LNCAP (cell line): ENCODE results near the gene WDR20.

Source experiments
- TF ChIP-seq, protein P1 (sequence below): fragments of 450-650 bp; IDR thresholded peaks from 2 replicates; pipeline ENCODE4 v1.5.1; 2017; ENCODE audit warnings: mild to moderate bottlenecking

WDR20 gene

DNA sequence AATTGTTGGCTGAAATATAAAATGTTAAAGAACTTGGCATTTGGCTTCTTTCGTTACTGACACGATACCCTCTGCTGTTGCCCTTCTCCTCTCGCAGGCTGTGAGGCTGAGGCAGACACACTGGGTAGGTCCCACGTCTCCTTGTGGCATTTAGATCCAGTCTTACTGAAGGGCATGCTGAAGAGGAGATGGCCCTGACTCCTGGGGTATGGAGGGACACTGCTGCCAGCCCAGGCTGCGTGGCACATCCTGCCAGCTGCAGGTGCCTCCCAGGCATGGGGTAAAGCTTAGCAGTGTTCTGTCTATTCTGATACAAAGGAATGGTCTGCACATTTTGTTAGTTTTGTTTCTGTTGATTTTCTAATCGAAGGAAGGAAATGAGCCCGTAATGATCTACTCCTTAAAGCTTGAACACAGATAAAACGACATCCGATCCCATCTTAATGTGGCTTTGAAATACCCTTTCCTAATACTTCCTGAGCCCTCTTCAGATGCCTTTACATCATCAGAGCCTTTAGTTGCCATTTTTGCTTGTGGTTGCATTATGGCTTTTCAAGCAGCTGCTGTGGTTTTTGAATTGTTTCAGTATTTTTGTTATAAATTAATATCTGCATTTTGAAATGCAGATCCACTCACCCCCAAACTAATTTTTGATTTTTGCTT is 61.1 kb downstream of the WDR20 start:
- TF ChIP-seq, protein P1, sequence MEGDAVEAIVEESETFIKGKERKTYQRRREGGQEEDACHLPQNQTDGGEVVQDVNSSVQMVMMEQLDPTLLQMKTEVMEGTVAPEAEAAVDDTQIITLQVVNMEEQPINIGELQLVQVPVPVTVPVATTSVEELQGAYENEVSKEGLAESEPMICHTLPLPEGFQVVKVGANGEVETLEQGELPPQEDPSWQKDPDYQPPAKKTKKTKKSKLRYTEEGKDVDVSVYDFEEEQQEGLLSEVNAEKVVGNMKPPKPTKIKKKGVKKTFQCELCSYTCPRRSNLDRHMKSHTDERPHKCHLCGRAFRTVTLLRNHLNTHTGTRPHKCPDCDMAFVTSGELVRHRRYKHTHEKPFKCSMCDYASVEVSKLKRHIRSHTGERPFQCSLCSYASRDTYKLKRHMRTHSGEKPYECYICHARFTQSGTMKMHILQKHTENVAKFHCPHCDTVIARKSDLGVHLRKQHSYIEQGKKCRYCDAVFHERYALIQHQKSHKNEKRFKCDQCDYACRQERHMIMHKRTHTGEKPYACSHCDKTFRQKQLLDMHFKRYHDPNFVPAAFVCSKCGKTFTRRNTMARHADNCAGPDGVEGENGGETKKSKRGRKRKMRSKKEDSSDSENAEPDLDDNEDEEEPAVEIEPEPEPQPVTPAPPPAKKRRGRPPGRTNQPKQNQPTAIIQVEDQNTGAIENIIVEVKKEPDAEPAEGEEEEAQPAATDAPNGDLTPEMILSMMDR, result no peak

DNA sequence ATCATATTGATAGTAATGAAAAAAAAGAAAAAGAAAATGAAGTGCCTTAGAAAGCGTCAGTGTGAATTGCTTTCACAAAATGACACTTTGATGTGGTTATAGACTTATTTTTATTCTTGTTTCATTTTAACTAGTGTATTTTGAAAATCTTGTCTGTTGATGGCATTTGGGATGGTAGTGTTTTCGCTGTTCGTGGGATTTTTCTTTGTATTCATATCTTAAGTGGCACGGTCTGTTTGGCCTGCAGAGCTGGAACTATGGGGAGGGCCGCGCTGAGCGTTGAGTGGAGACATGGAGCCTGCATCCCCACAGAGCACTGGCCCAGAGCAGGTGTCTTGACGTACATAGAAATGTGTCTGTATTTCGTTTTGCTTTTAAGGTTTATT is 61.6 kb downstream of the WDR20 start:
- TF ChIP-seq, protein P1, result no peak

DNA sequence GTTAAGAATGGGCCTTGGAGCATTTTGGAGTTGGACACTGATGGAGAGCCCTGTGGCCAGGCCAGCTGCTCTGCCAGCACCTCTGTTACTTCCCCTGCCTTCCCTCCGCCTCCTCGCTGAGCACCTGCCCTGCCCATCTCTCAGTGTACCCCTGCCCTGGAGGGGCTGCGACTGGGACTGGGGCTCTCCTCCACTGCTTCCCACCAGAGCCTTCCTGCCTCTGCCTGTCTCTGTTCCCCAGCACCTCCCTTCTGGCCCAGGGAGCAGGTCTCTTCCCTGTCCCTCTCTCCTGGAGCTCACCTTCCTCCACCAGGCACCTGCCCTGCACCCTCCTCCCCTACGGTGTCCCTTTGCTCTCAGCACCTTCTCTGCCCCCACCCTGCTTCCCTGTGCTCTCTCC is 62.1 kb downstream of the WDR20 start:
- TF ChIP-seq, protein P1, result no peak

DNA sequence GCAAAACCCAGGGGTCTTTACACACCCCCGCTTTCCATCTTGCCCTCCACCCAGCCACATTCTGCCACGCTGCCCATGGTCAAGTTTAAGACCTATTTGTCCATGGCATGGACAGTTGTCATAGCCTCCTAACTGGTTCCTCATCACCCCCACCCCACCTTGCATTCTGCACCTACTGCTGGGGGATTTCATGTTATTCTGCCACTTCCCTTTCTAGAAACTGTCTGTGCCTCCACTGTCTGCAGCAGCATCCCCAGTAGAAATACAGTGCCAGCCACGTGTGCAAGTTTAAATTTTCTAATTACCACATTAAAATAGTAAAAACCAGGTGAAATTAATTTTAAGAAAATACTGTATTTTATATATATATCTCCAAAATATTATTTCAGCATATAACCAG is 63.2 kb downstream of the WDR20 start:
- TF ChIP-seq, protein P1, result no peak

DNA sequence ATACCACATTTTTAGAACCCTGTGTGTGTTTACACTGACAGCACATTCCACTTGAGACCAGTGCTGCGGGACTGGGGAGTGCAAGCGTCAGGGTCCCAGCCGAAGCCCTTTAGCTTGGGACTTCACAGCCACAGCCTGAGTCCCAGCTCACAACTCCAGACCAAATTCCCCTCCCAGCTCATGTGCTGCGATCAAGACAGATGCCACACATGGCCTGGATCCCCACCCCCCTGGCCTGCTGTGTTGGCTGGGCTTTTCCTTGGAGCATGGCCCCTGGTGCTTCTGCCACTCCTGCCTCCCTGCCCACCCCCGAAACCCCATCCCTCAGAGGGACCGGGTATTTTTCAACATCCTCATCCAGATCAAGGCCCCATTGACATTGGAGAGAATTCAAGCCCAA is 63.7 kb downstream of the WDR20 start:
- TF ChIP-seq, protein P1, result no peak

DNA sequence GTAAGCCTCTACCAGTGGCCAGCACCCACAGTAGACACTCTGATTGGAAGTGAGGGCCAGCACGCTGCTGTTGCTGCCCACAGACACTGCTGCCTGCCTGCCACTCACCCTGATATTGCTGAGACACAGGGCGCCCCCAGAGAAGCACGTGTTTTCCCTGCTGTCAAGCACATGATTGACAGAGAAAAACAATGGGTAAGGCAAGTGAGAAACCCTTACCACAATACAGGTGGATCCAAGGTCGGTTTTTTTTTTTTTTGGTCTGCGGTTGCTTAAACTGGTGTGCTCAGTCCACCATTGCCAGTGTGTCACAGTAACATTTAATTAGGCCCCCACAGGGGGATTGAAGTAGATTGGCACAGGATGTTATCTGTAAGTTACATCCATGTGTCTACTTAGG is 65.9 kb downstream of the WDR20 start:
- TF ChIP-seq, protein P1, result no peak

DNA sequence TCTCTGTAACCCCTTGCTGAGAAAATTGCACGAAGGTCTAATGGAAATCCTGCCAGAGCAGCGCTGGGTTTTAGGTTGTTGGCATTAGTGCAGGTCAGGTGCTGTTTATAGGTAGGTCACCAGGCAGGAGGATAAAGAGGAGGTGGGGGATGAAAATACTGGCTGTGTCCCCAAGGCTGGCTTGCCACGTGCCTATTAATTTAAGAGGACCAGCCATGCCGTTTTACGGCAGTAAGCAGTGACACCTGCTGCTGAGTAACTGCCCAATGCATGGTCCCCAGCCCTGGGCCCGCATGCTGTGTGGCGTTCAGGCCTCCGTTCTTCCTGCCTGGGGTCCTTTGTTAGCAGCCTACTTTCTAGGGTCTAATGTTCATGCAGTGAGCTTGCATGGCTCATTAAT is 67.2 kb downstream of the WDR20 start:
- TF ChIP-seq, protein P1, result peak; percentile 49

DNA sequence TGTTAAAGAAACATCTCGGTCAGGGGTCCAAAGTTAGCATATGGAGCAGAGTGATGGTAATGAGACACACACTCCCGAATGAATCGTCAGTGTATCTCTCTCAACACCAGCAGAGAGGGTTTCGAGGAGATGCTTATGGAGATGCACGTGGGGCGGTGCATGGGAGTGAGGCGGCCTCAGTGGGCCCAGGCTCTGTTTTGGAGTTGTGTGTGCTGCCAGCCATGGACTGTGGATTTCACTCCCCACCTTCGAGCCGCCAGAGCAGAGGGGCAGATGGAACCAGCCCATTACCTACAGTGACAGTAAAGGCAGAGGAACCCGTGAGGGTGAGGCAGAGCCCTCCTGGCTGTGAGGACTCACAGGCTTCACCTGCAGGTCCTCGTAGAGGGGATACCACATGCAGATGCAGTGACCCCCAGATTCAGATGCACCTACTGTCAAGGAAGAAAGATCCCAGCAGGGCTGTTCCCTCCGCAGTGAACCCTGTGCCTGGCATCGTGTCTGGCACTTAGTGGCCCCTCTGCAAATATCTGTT is 68.2 kb downstream of the WDR20 start:
- TF ChIP-seq, protein P1, result no peak
